Mucosa of rectum (tissue), 2 donors: ENCODE measurements around the gene RFFL.
A peak's percentile ranks its signal among the peaks of the same experiment; 100 is the strongest.
"Not testable (repeated sequence)": the region's sequence is repeated elsewhere in the genome, so short reads cannot be mapped to it uniquely, and the experiment has no call there.

Experiments used
- H3K27ac ChIP-seq, 2 donors: one replicate each; pipeline ENCODE4 v1.7.0; 2013; ENCODE audit warnings: inconsistent platforms in 2 of 2, low read depth in 2 of 2, low read length in 2 of 2
- H3K27me3 ChIP-seq, 2 donors: one replicate each; pipeline ENCODE4 v1.7.0; 2013; ENCODE audit warnings: low read length in 2 of 2; ENCODE audit not compliant: control insufficient read depth in 2 of 2, insufficient read depth in 2 of 2
- H3K36me3 ChIP-seq, 2 donors: one replicate each; pipeline ENCODE4 v1.7.0; 2013; ENCODE audit warnings: low read length in 2 of 2; ENCODE audit not compliant: control insufficient read depth in 2 of 2, insufficient read depth in 2 of 2
- H3K4me1 ChIP-seq, 2 donors: one replicate each; pipeline ENCODE4 v1.7.0; 2013; ENCODE audit warnings: low read length in 2 of 2, mild to moderate bottlenecking in 1 of 2; ENCODE audit not compliant: control insufficient read depth in 2 of 2, insufficient read depth in 2 of 2
- H3K4me3 ChIP-seq, 2 donors: one replicate each; pipeline ENCODE4 v1.7.0; 2013; ENCODE audit warnings: low read length in 2 of 2
- H3K9ac ChIP-seq, 2 donors: one replicate each; pipeline ENCODE4 v1.7.0; 2013; ENCODE audit warnings: low read length in 2 of 2, low read depth in 1 of 2, mild to moderate bottlenecking in 1 of 2
- H3K9me3 ChIP-seq, 2 donors: one replicate each; pipeline ENCODE4 v1.7.0; 2013; ENCODE audit warnings: low read length in 2 of 2; ENCODE audit not compliant: control insufficient read depth in 2 of 2
- donor health status: healthy.
- donor health status: Normal muscosa, but diverticular disease.

The RFFL gene

GRCh38 chr17:35090707-35091106 is 27.2 kb upstream of the RFFL start:
- H3K27me3 ChIP-seq, H3K9ac ChIP-seq, H3K36me3 ChIP-seq, H3K9me3 ChIP-seq, H3K27ac ChIP-seq, H3K4me3 ChIP-seq: not testable (repeated sequence)
- peaks cover 20 to 29% of the 10 kb centered on the region in 2 donors for H3K4me1 ChIP-seq

GRCh38 chr17:35089586-35090296 is 26.2 kb upstream of the RFFL start:
- Histone ChIP-seq H3K4me1 (peaks cover 22 to 39% of the 10 kb centered on the region in 2 donors), H3K4me3 (peak overlapping the region; percentile 59 to 82), H3K27me3 (no peaks in the 10 kb centered on the region), H3K9me3 (no peaks in the 10 kb centered on the region), H3K36me3 (no peaks in the 10 kb centered on the region), H3K27ac (peak overlapping the region; percentile 55 to 77), H3K9ac (peak overlapping the region; percentile 79 to 80)

- Histone ChIP-seq H3K4me1 (peaks cover 22 to 40% of the 10 kb centered on the region in 2 donors), H3K27me3 (no peaks in the 10 kb centered on the region), H3K36me3 (no peaks in the 10 kb centered on the region), H3K4me3 (peak overlapping the region; percentile 88 to 94), H3K9ac (peak overlapping the region; percentile 92 to 98), H3K27ac (peak overlapping the region; percentile 99), H3K9me3 (no peaks in the 10 kb centered on the region)
These were observed 25.5 kb upstream of the RFFL start for GRCh38 chr17:35088881-35089585.

- H3K9me3 ChIP-seq, result no peaks in the 10 kb centered on the region
- peak overlapping the region; percentile 99 for H3K27ac ChIP-seq
- H3K4me3 ChIP-seq, result peak overlapping the region; percentile 88 to 94
- no peaks in the 10 kb centered on the region for H3K27me3 ChIP-seq
- H3K36me3 ChIP-seq, result no peaks in the 10 kb centered on the region
- H3K9ac ChIP-seq, result peak overlapping the region; percentile 92 to 98
- H3K4me1 ChIP-seq, result peaks cover 22 to 40% of the 10 kb centered on the region in 2 donors
These were observed 24.9 kb upstream of the RFFL start for GRCh38 chr17:35088356-35088880.

GRCh38 chr17:35087731-35088355 is 24.3 kb upstream of the RFFL start:
- H3K36me3 ChIP-seq, result no peaks in the 10 kb centered on the region
- H3K9ac ChIP-seq, result peak overlapping the region; percentile 92 to 98
- peaks cover 22 to 40% of the 10 kb centered on the region in 2 donors for H3K4me1 ChIP-seq
- no peaks in the 10 kb centered on the region for H3K27me3 ChIP-seq
- H3K4me3 ChIP-seq, result peak overlapping the region; percentile 88 to 94
- no peaks in the 10 kb centered on the region for H3K9me3 ChIP-seq
- H3K27ac ChIP-seq, result peak overlapping the region; percentile 99

GRCh38 chr17:35086931-35087573 is 23.5 kb upstream of the RFFL start:
- Histone ChIP-seq H3K27ac (peak overlapping the region; percentile 99), H3K36me3 (no peaks in the 10 kb centered on the region), H3K9ac (peak overlapping the region; percentile 92 to 98), H3K4me1 (peaks cover 27 to 47% of the 10 kb centered on the region in 2 donors), H3K4me3 (peak overlapping the region; percentile 88 to 94), H3K27me3 (no peaks in the 10 kb centered on the region), H3K9me3 (no peaks in the 10 kb centered on the region)

GRCh38 chr17:35086164-35086563 is 22.7 kb upstream of the RFFL start:
- Histone ChIP-seq H3K4me1 (peaks cover 29 to 48% of the 10 kb centered on the region in 2 donors), H3K27me3 (no peaks in the 10 kb centered on the region), H3K4me3 (no peak overlapping the region), H3K9me3 (no peaks in the 10 kb centered on the region), H3K36me3 (no peaks in the 10 kb centered on the region), H3K9ac (no peak overlapping the region), H3K27ac (peak overlapping the region in 1 of 2 donors; percentile 99)

GRCh38 chr17:35084987-35085386 is 21.5 kb upstream of the RFFL start:
- Histone ChIP-seq H3K36me3 (no peaks in the 10 kb centered on the region), H3K4me3 (no peak overlapping the region), H3K9me3 (no peaks in the 10 kb centered on the region), H3K4me1 (peaks cover 33 to 55% of the 10 kb centered on the region in 2 donors), H3K27ac (no peak overlapping the region), H3K27me3 (no peaks in the 10 kb centered on the region), H3K9ac (peak overlapping the region in 1 of 2 donors; percentile 8)

- Histone ChIP-seq H3K36me3 (no peaks in the 10 kb centered on the region), H3K4me3 (no peak overlapping the region), H3K9ac (no peak overlapping the region), H3K27me3 (no peaks in the 10 kb centered on the region), H3K4me1 (peaks cover 30 to 53% of the 10 kb centered on the region in 2 donors), H3K27ac (no peak overlapping the region), H3K9me3 (no peaks in the 10 kb centered on the region)
These were observed 19.6 kb upstream of the RFFL start for GRCh38 chr17:35083071-35083470.
